SK-N-SH treated with all-trans-retinoic acid at 6 μM for 48 hours (cell line): Measurements from ENCODE around the gene LLGL2.

Experiments
- ATAC-seq: fragments of 200-7000 bp; cut with Tn5 transposase; 3 replicates; pipeline ENCODE4 v1.9.1; 2020; ENCODE audit warnings: mild to moderate bottlenecking, moderate library complexity
- ARNTL ChIP-seq: fragments of 450-650 bp; formaldehyde crosslinking; IDR thresholded peaks from 2 replicates; pipeline ENCODE4 v1.5.0; 2020; ENCODE audit warnings: low read depth, mild to moderate bottlenecking, moderate library complexity, borderline replicate concordance
- BACH2 ChIP-seq: fragments of 250-450 bp; sonication (Bioruptor Pico); IDR thresholded peaks from 2 replicates; pipeline ENCODE4 v1.9.0; 2021; ENCODE audit warnings: mild to moderate bottlenecking, borderline replicate concordance
- ESRRG ChIP-seq: fragments of 250-450 bp; sonication (Bioruptor Pico); IDR thresholded peaks from 2 replicates; pipeline ENCODE4 v1.6.1; 2021; ENCODE audit warnings: mild to moderate bottlenecking
- GLIS3 ChIP-seq: fragments of 250-450 bp; sonication (Bioruptor Pico); IDR thresholded peaks from 2 replicates; pipeline ENCODE4 v1.5.0; 2020; ENCODE audit warnings: mild to moderate bottlenecking, moderate library complexity
- ISL1 ChIP-seq: fragments of 250-450 bp; sonication (Bioruptor Pico); IDR thresholded peaks from 2 replicates; pipeline ENCODE4 v2.1.2; 2022; ENCODE audit warnings: mild to moderate bottlenecking, moderate library complexity
- OSR1 ChIP-seq: fragments of 250-450 bp; sonication (Bioruptor Pico); IDR thresholded peaks from 2 replicates; pipeline ENCODE4 v1.8.0; 2022; ENCODE audit warnings: moderate library complexity, mild to moderate bottlenecking, inconsistent platforms
- PATZ1 ChIP-seq: fragments of 250-450 bp; sonication (Bioruptor Pico); IDR thresholded peaks from 2 replicates; pipeline ENCODE4 v1.8.0; 2020; ENCODE audit warnings: mild to moderate bottlenecking, moderate library complexity, borderline replicate concordance
- POU6F1 ChIP-seq: fragments of 250-450 bp; sonication (Bioruptor Pico); IDR thresholded peaks from 2 replicates; pipeline ENCODE4 v1.8.0; 2021; ENCODE audit warnings: low read depth, mild to moderate bottlenecking, moderate library complexity, borderline replicate concordance
- RARB ChIP-seq: fragments of 250-450 bp; sonication (Bioruptor Pico); IDR thresholded peaks from 2 replicates; pipeline ENCODE4 v1.8.0; 2021; ENCODE audit warnings: mild to moderate bottlenecking, moderate library complexity
- TCF4 ChIP-seq: fragments of 250-450 bp; sonication (Bioruptor Pico); IDR thresholded peaks from 2 replicates; pipeline ENCODE4 v1.8.0; 2021; ENCODE audit warnings: mild to moderate bottlenecking, moderate library complexity, borderline replicate concordance
- TOX ChIP-seq: fragments of 250-450 bp; sonication (Bioruptor Pico); IDR thresholded peaks from 2 replicates; pipeline ENCODE4 v1.8.0; 2021; ENCODE audit warnings: mild to moderate bottlenecking, moderate library complexity, borderline replicate concordance
- TSHZ2 ChIP-seq: fragments of 250-450 bp; sonication (Bioruptor Pico); IDR thresholded peaks from 2 replicates; pipeline ENCODE4 v1.5.0; 2020; ENCODE audit warnings: mild to moderate bottlenecking, moderate library complexity
- ZNF565 ChIP-seq: fragments of 450-650 bp; formaldehyde crosslinking; conservative IDR thresholded peaks from 2 replicates; pipeline ENCODE4 v1.5.0; 2020; ENCODE audit warnings: low read depth, mild to moderate bottlenecking, moderate library complexity
- ZNF70 ChIP-seq: fragments of 450-650 bp; formaldehyde crosslinking; IDR thresholded peaks from 2 replicates; pipeline ENCODE4 v1.5.0; 2020; ENCODE audit warnings: mild to moderate bottlenecking, moderate library complexity
- ZNF8 ChIP-seq: fragments of 450-650 bp; formaldehyde crosslinking; IDR thresholded peaks from 2 replicates; pipeline ENCODE4 v1.5.0; 2020; ENCODE audit warnings: mild to moderate bottlenecking, moderate library complexity
- TF ChIP-seq, protein P1 (sequence below): fragments of 250-450 bp; sonication (Bioruptor Pico); IDR thresholded peaks from 2 replicates; pipeline ENCODE4 v1.5.1; 2020; ENCODE audit warnings: low read depth, mild to moderate bottlenecking, moderate library complexity

Gene LLGL2

GRCh38 chr17:75566416-75566815, 40.9 kb downstream of the LLGL2 start (continued):
- no peak for TF ChIP-seq BACH2

DNA sequence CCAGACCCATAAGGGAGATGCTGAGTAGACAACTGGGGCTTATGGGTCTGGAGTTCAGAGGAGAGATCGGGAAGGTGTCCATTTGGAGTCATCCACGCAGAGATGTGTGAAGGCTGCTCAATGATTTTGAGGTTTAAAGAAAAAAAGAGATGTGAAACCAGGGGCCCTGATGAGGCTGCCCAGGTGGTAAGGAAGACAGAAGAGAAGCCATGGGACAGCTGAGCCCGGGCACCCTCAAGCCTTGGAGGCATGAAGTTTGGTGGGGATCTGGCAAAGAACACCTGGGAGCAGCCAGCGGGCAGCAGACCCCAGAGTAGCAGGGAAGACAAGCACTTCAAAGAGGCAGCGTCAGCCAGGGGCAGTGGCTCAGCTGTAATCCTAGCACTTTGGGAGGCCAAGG, 41.3 kb downstream of the LLGL2 start:
- ATAC-seq: no peak

GRCh38 chr17:75568412-75569255, 43.1 kb downstream of the LLGL2 start:
- no peak for ATAC-seq
- TF ChIP-seq GLIS3: no peak
- TF ChIP-seq ESRRG (CRISPR knock-in tag): no peak
- no peak for TF ChIP-seq ZNF565 (CRISPR knock-in tag)
- no peak for TF ChIP-seq ISL1 (CRISPR knock-in tag)
- TF ChIP-seq PATZ1 (CRISPR knock-in tag): no peak
- TF ChIP-seq BACH2: no peak
- no peak for TF ChIP-seq ZNF70 (CRISPR knock-in tag)
- TF ChIP-seq TOX: no peak

More for the DNA sequence above, 41.3 kb downstream of the LLGL2 start:
- TF ChIP-seq ZNF70 (CRISPR knock-in tag): no peak
- no peak for TF ChIP-seq ZNF8 (CRISPR knock-in tag)
- no peak for TF ChIP-seq PATZ1 (CRISPR knock-in tag)
- no peak for TF ChIP-seq TCF4 (CRISPR knock-in tag)
- no peak for TF ChIP-seq RARB
- no peak for TF ChIP-seq OSR1
- TF ChIP-seq ARNTL: no peak
- no peak for TF ChIP-seq ZNF565 (CRISPR knock-in tag)

DNA sequence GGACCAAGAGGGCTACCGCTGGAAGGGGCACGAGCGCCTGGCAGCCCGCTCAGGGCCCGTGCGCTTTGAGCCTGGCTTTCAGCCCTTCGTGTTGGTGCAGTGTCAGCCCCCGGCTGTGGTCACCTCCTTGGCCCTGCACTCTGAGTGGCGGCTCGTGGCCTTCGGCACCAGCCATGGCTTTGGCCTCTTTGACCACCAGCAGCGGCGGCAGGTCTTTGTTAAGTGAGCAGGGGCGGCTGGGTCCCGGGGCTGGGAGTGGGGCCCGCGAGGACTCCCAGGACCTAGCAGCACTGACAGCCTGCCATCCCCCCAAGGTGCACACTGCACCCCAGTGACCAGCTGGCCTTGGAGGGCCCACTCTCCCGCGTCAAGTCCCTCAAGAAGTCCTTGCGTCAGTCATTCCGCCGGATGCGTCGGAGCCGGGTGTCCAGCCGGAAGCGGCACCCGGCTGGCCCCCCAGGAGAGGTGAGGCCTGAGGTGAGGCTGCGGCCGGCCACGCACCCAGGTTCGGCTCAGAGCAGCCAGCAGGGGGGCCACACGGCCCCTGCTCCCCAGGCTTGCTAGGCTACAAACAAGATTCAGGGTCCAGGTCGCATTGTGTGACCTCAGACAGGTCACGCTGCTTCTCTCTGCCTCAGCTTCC, 44.7 kb downstream of the LLGL2 start:
- no peak for ATAC-seq
- TF ChIP-seq, protein P1, sequence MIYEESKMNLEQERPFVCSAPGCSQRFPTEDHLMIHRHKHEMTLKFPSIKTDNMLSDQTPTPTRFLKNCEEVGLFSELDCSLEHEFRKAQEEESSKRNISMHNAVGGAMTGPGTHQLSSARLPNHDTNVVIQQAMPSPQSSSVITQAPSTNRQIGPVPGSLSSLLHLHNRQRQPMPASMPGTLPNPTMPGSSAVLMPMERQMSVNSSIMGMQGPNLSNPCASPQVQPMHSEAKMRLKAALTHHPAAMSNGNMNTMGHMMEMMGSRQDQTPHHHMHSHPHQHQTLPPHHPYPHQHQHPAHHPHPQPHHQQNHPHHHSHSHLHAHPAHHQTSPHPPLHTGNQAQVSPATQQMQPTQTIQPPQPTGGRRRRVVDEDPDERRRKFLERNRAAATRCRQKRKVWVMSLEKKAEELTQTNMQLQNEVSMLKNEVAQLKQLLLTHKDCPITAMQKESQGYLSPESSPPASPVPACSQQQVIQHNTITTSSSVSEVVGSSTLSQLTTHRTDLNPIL (CRISPR knock-in tag): no peak
- TF ChIP-seq ARNTL (no peak), TSHZ2 (CRISPR knock-in tag) (no peak), OSR1 (no peak), RARB (no peak), BACH2 (no peak), TOX (no peak), POU6F1 (CRISPR knock-in tag) (no peak)
